IPS-18a (cell line): ENCODE data around the gene EXOG.

Experiments used
- H3K27ac ChIP-seq: one replicate; pipeline ENCODE4 v1.5.1; 2013; ENCODE audit warnings: low read length
- H3K27me3 ChIP-seq: one replicate; pipeline ENCODE4 v1.6.1; 2013; ENCODE audit warnings: mild to moderate bottlenecking, low read length; ENCODE audit not compliant: control insufficient read depth, insufficient read depth
- H3K36me3 ChIP-seq: one replicate; pipeline ENCODE4 v1.6.1; 2013; ENCODE audit warnings: low read depth, low read length; ENCODE audit not compliant: control insufficient read depth
- H3K4me1 ChIP-seq: one replicate; pipeline ENCODE4 v1.6.1; 2013; ENCODE audit warnings: low read depth, low read length; ENCODE audit not compliant: control insufficient read depth
- H3K4me3 ChIP-seq: one replicate; pipeline ENCODE4 v1.5.1; 2013; ENCODE audit warnings: low read length
- H3K9ac ChIP-seq: one replicate; pipeline ENCODE4 v1.6.1; 2013; ENCODE audit warnings: mild to moderate bottlenecking, low read length, moderate library complexity
- H3K9me3 ChIP-seq: one replicate; pipeline ENCODE4 v1.6.1; 2013; ENCODE audit warnings: low read depth, low read length; ENCODE audit not compliant: control insufficient read depth

Gene EXOG

GRCh38 chr3:38490281-38491030, 5.7 kb upstream of the EXOG start:
- H3K4me1 ChIP-seq, result no peaks in the 10 kb centered on the region
- H3K9me3 ChIP-seq, result no peaks in the 10 kb centered on the region
- peaks cover 8% of the 10 kb centered on the region for H3K36me3 ChIP-seq
- no peaks in the 10 kb centered on the region for H3K27me3 ChIP-seq
- H3K27ac ChIP-seq, result no peak overlapping the region
- no peak overlapping the region for H3K9ac ChIP-seq
- H3K4me3 ChIP-seq, result no peak overlapping the region

GRCh38 chr3:38491215-38491614, 4.9 kb upstream of the EXOG start:
- Histone ChIP-seq H3K9ac (no peak overlapping the region), H3K4me3 (no peak overlapping the region), H3K36me3 (peaks cover 8% of the 10 kb centered on the region), H3K27me3 (no peaks in the 10 kb centered on the region), H3K4me1 (no peaks in the 10 kb centered on the region), H3K27ac (no peak overlapping the region), H3K9me3 (no peaks in the 10 kb centered on the region)

- H3K4me3 ChIP-seq, result no peak overlapping the region
- peaks cover 5% of the 10 kb centered on the region for H3K4me1 ChIP-seq
- no peaks in the 10 kb centered on the region for H3K27me3 ChIP-seq
- H3K27ac ChIP-seq, result no peak overlapping the region
- no peaks in the 10 kb centered on the region for H3K9me3 ChIP-seq
- H3K9ac ChIP-seq, result no peak overlapping the region
- H3K36me3 ChIP-seq, result peaks cover 2% of the 10 kb centered on the region
Measured at GRCh38 chr3:38493031-38493430, 3.1 kb upstream of the EXOG start.

GRCh38 chr3:38497031-38497430, 891 bp downstream of the EXOG start:
- peak overlapping the region; percentile 82 for H3K9ac ChIP-seq
- H3K4me3 ChIP-seq, result peak overlapping the region; percentile 92
- no peaks in the 10 kb centered on the region for H3K27me3 ChIP-seq
- H3K4me1 ChIP-seq, result peaks cover 5% of the 10 kb centered on the region
- H3K27ac ChIP-seq, result no peak overlapping the region
- peaks cover 14% of the 10 kb centered on the region for H3K36me3 ChIP-seq
- H3K9me3 ChIP-seq, result no peaks in the 10 kb centered on the region

GRCh38 chr3:38500688-38501417, 4.7 kb downstream of the EXOG start:
- H3K27ac ChIP-seq, result no peak overlapping the region
- H3K27me3 ChIP-seq, result no peaks in the 10 kb centered on the region
- H3K9me3 ChIP-seq, result no peaks in the 10 kb centered on the region
- H3K36me3 ChIP-seq, result peaks cover 36% of the 10 kb centered on the region
- no peak overlapping the region for H3K9ac ChIP-seq
- peaks cover 5% of the 10 kb centered on the region for H3K4me1 ChIP-seq
- no peak overlapping the region for H3K4me3 ChIP-seq

- Histone ChIP-seq H3K4me3 (no peak overlapping the region), H3K9ac (no peak overlapping the region), H3K27me3 (no peaks in the 10 kb centered on the region), H3K9me3 (no peaks in the 10 kb centered on the region), H3K4me1 (no peaks in the 10 kb centered on the region), H3K27ac (no peak overlapping the region), H3K36me3 (peaks cover 50% of the 10 kb centered on the region)
Measured at GRCh38 chr3:38507120-38507519, 11.0 kb downstream of the EXOG start.

GRCh38 chr3:38509732-38510131, 13.6 kb downstream of the EXOG start:
- H3K27ac ChIP-seq, result no peak overlapping the region
- H3K4me1 ChIP-seq, result no peaks in the 10 kb centered on the region
- H3K27me3 ChIP-seq, result no peaks in the 10 kb centered on the region
- no peaks in the 10 kb centered on the region for H3K9me3 ChIP-seq
- H3K9ac ChIP-seq, result no peak overlapping the region
- no peak overlapping the region for H3K4me3 ChIP-seq
- H3K36me3 ChIP-seq, result peaks cover 39% of the 10 kb centered on the region

GRCh38 chr3:38510631-38511030, 14.5 kb downstream of the EXOG start:
- H3K4me3 ChIP-seq, result no peak overlapping the region
- no peak overlapping the region for H3K9ac ChIP-seq
- H3K9me3 ChIP-seq, result no peaks in the 10 kb centered on the region
- H3K27me3 ChIP-seq, result no peaks in the 10 kb centered on the region
- no peak overlapping the region for H3K27ac ChIP-seq
- H3K36me3 ChIP-seq, result peaks cover 30% of the 10 kb centered on the region
- H3K4me1 ChIP-seq, result no peaks in the 10 kb centered on the region

- no peak overlapping the region for H3K4me3 ChIP-seq
- H3K27me3 ChIP-seq, result no peaks in the 10 kb centered on the region
- no peaks in the 10 kb centered on the region for H3K4me1 ChIP-seq
- H3K9me3 ChIP-seq, result no peaks in the 10 kb centered on the region
- no peak overlapping the region for H3K27ac ChIP-seq
- peaks cover 29% of the 10 kb centered on the region for H3K36me3 ChIP-seq
- no peak overlapping the region for H3K9ac ChIP-seq
Measured at GRCh38 chr3:38511546-38511945, 15.4 kb downstream of the EXOG start.

- Histone ChIP-seq H3K27ac (no peak overlapping the region), H3K9me3 (no peaks in the 10 kb centered on the region), H3K4me3 (no peak overlapping the region), H3K9ac (no peak overlapping the region), H3K36me3 (peaks cover 10% of the 10 kb centered on the region), H3K4me1 (peaks cover 20% of the 10 kb centered on the region), H3K27me3 (no peaks in the 10 kb centered on the region)
Measured at GRCh38 chr3:38515367-38515766, 19.2 kb downstream of the EXOG start.

- peaks cover 6% of the 10 kb centered on the region for H3K36me3 ChIP-seq
- H3K9me3 ChIP-seq, result no peaks in the 10 kb centered on the region
- no peak overlapping the region for H3K9ac ChIP-seq
- H3K4me1 ChIP-seq, result peaks cover 29% of the 10 kb centered on the region
- no peaks in the 10 kb centered on the region for H3K27me3 ChIP-seq
- H3K27ac ChIP-seq, result no peak overlapping the region
- H3K4me3 ChIP-seq, result no peak overlapping the region
Measured at GRCh38 chr3:38516669-38517068, 20.5 kb downstream of the EXOG start.

GRCh38 chr3:38519000-38519399, 22.9 kb downstream of the EXOG start:
- no peaks in the 10 kb centered on the region for H3K27me3 ChIP-seq
- H3K4me1 ChIP-seq, result peaks cover 29% of the 10 kb centered on the region
- H3K27ac ChIP-seq, result no peak overlapping the region
- peaks cover 5% of the 10 kb centered on the region for H3K36me3 ChIP-seq
- no peak overlapping the region for H3K9ac ChIP-seq
- H3K4me3 ChIP-seq, result no peak overlapping the region
- H3K9me3 ChIP-seq, result no peaks in the 10 kb centered on the region
